HG03139 (cell line): Measurements from ENCODE around the gene LRRC4B.
"Not testable (repeated sequence)": the region's sequence is repeated elsewhere in the genome, so short reads cannot be mapped to it uniquely, and the experiment has no call there.

Experiments used
- ATAC-seq: cut with Tn5 transposase; IDR thresholded peaks from one replicate; pipeline ENCODE4 v1.9.1; 2021; ENCODE audit not compliant: unreplicated experiment

LRRC4B gene, protein sequence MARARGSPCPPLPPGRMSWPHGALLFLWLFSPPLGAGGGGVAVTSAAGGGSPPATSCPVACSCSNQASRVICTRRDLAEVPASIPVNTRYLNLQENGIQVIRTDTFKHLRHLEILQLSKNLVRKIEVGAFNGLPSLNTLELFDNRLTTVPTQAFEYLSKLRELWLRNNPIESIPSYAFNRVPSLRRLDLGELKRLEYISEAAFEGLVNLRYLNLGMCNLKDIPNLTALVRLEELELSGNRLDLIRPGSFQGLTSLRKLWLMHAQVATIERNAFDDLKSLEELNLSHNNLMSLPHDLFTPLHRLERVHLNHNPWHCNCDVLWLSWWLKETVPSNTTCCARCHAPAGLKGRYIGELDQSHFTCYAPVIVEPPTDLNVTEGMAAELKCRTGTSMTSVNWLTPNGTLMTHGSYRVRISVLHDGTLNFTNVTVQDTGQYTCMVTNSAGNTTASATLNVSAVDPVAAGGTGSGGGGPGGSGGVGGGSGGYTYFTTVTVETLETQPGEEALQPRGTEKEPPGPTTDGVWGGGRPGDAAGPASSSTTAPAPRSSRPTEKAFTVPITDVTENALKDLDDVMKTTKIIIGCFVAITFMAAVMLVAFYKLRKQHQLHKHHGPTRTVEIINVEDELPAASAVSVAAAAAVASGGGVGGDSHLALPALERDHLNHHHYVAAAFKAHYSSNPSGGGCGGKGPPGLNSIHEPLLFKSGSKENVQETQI

DNA sequence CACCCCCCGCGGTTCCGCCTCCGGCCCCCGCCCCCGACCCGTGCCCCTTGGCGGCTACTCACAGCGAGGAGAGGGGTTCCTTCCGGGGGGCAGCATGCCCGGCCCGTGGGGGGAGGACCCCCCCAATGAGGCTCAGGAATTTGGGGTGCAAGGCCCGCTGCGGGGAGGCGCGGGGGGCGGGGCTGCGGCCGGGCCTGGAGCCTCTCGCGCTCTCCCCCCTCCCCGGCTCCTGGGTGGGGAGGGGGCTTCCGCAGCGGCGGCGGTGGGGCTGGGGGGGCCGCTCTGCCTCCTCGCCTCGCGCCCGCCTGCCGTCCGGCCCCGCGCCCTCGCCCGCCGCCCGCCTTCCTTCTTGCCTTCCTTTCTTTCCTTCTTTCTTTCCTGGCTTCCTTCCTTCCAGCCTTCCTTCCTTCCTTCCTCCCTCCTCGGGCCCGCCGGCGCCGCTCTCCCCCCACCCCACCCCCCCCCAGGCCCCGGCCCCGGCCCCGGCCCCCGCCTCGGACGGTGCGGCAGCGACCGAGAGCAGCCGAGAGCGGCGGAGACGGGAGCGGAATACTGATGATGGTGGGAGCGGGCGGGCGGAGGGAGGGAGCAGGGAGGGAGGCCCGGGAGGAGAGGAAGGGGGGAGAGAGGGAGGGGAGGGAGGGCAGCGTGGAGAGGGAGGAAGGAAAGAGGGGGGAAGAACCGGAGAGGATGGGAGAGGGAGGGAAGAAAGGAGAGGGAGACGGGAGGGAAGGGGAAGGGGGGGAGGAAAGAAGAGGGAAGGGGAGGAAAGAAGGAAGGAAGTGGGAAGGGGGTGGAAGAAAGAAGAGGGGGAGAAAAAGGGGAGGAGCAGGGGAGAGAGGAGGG is at the start of gene LRRC4B:
LRRC4B (minus strand) TSS at position 554 of the 846 bp plus-strand sequence. CDS start 19,597 bp downstream, outside the sequence.
- no peak for ATAC-seq

DNA sequence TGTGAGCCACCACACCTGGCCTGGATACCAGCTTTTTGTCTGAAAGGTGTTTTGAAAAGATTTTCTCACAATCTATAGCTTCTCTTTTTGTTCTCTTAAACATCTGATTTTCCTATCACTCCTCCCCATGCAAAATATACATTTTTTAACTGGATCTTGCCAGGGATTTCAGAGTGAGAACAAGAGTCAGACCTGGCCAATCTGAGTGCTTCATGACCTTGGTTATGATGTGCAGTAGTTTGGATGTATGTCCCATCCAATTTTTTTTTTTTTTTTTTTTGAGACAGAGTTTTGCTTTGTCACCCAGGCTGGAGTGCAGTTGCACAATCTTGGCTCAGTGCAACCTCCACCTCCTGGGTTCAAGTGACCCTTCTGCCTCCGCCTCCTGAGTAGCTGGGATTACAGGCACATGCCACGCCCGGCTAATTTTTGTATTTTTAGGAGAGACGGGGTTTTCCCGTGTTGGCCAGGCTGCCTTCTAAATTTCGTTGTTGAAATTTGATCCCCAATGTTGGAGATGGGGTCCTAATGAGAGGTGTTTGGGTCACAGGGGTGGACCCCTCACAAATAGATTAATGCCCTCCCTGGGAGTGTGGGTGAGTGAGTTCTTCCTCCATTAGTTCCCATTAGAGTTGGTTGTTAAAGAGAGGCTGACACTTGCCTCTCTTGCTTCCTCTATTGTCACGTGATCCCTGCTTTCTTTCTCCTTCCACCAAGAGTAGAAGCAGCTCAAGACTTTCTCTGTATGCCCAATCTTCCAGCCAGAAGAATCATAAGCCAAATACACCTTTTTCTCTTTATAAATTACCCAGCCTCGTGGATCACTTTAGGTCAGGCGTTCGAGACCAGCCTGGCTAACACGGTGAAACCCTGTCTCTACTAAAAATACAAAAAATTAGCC is 44.5 kb upstream of the LRRC4B start:
- ATAC-seq: not testable (repeated sequence)

DNA sequence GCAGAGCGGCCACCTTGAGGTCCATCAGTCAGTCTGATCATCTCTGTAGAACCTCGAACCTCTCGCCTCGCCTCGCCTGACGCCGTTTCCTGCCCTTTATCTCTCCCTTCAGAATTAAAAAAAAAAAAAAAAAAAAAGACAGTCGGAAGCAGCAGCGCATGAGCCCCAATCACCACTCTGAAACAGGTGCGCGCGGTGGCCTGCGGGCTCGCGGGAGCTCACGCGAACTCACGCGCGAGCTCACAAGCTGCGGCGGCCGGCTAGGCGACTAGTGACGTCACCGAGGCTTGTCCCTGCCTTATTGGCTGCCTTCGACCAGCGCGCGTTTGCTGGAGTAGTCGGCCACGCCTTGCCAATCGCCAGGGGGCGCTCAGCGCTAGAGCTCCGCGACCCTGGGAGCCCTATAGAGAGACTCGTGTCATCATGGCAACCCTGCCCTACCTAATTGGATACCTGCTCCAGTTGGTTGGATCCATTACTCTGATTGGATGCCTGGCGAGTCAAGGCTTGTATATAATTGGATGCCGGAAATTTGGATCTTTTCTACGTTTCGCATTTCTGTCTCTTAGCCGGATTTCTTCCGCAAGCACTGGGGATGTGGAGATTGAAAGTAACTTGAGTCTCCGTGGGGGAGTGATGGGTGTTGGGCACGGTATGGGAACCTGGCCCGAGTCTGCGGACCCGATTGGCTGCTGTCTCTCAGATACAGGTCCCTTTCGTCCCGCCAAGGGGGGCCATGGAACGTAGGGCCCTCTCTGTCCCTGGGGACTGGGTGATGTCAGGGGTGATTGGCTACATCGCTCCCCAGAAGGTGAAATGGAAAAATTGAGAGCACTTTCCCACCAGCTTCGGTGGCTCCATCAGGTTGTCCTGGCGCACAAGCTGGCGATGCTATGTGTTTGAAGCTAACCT is 39.9 kb upstream of the LRRC4B start:
- no peak for ATAC-seq

DNA sequence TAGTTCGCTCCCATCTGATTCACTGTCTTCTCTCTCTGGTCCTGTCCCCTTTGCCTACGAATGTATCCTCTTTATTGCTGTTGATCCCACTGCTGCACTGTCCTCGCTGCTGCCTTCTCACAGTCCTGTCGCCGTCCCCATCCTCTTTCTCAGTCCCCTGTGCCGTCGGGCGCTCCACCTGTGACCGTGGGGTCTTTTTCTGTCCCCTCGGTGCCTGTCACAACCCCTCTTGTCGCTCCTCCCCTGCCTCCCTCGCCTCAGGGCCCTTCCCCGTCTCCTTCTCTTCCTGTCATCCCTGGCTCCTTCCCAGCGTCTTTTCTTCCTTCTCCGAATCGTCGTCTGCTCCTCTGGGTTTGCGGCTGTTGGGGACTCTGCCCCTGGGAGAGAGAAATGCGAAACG is 39.2 kb upstream of the LRRC4B start:
- ATAC-seq: no peak

DNA sequence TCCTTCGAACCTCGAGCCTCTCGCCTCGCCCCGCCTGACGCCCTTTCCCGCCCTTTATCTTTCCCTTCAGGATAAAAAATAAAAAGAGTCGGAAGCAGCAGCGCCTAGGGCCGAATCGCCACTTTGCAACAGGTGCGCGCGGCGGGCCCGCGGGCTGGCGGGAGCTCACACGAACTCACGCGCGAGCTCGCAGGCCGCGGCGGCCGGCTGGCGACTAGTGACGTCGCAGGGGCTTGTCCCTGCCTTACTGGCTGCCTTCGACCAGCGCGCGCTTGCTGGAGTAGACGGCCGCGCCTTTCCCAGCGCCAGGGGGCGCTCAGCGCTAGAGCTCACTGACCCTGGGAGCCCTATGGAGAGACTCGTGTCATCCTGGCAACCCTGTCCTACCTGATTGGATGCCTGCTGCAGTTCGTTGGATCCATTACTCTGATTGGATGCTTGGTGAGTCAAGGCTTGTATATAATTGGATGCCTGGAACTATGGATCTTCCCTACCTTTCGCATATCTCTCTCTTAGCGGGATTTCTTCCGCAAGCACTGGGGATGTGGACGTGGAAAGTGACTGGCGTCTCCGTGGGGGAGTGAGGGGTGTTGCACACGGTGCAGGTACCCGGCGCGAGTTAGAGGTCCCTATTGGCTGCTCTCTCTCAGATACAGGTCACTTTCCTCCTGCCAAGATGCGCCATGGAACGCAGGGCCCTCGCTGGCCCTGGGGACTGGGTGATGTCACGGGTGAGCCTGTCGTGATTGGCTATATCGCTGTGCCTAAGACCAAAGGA is 38.0 kb upstream of the LRRC4B start:
- not testable (repeated sequence) for ATAC-seq

DNA sequence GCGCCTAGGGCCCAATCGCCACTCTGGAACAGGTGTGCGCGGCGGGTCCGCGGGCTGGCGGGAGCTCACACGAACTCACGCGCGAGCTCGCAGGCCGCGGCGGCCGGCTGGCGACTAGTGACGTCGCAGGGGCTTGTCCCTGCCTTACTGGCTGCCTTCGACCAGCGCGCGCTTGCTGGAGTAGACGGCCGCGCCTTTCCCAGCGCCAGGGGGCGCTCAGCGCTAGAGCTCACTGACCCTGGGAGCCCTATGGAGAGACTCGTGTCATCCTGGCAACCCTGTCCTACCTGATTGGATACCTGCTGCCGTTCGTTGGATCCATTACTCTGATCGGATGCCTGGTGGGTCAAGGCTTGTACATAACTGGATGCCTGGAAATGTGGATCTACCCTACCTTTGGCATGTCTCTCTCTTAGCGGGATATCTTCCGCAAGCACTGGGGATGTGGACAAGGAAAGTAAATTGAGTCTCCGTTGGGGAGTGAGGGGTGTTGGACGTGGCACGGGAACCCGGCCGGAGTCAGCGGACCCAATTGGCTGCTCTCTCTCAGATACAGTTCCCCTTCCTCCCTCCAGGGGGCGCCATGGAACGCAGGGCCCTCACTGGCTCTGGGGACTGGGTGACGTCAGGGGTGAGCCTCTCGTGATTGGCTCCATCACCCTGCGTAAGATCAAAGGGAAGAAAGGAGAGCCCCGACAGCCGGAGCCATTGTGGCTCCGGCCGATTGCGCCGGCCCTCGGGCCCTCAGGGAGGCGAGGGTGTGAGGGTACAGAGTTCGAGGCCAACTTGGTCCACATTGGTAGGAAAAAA is 36.2 kb upstream of the LRRC4B start:
- not testable (repeated sequence) for ATAC-seq

DNA sequence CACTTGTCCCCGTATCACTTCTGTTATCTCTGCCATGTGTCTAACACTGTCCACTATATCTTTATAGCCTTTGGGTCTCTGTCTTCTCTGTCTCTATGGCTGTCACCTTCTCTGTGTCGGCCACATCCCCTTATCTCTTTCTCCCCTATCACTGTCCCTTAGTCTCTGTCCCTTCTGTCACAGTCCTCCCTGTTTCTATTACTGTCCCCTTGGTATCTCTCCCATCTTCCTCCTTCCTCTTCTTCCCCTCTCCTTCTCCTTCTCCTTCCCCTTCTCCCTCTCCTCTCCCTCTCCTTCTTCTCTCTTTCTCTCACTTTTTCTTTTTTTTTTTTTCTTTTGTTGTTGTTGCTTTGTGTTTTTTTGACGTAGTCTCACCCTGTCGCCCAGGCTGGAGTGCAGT is 34.7 kb upstream of the LRRC4B start:
- no peak for ATAC-seq

DNA sequence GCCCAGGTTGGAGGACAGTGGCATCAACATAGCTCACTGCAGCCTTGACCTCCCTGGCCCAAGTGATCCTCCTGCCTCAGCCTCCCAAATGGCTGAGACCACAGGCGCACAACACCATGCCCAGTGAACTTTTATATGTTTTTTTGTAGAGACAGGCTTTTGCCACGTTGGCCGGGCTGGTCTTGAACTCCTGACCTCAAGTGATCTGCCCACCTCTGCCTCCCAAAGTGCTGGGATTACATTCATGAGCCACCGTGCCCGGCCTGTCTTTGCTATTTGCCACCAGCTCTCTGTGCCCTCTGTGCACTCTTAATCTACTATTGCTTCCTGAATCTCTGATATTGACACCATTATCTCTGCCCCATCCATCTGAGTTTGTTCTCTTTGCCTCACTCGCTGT is 34.3 kb upstream of the LRRC4B start:
- ATAC-seq: no peak

DNA sequence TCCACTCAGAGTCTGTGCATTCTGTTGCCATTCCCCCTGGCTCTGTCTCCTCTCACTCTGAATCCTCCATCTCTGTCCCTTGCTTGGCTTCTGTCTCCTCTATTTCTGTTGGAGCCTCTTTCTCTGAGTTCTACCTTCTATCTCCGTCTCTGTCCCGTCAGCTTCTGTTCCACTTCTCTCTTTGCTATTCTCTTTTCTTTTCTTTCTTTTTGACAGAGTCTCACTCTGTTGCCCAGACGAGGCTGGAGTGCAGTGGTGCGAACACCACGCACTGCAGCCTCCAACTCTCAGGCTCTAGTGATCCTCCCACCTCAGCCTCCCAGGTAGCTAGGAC is 33.8 kb upstream of the LRRC4B start:
- ATAC-seq: no peak

DNA sequence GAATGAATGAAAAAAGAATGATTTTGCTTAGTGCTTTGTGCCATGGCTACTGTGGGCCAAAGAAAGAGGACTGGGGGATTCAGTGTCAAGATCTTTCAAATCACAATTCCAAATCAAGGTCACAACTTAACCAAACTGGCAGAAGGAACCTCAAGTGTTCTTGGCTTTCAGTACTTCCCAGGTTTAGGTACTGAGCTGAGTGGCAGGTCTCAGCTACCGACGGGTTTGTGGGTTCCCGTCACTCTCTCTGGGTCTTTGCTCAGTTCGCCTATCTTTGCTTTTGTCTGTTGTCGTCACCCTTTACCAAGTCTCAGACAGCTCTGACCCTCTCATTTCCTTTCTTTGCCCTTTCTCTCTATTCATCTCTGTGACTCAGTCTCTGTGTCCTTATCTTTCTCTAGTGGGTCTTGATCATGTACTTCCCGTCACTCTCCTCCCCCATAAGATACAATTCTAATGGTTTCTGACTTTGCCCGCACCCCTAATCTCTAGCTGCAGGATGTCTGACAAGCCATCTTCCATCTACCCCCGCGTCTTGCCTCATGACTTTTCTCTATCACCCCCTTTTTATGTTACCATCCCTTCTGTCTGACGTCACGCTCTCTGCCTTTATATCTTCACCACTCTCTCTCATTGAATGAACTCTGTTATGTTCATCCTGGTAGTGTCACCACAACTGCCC is 33.3 kb upstream of the LRRC4B start:
- ATAC-seq: no peak

DNA sequence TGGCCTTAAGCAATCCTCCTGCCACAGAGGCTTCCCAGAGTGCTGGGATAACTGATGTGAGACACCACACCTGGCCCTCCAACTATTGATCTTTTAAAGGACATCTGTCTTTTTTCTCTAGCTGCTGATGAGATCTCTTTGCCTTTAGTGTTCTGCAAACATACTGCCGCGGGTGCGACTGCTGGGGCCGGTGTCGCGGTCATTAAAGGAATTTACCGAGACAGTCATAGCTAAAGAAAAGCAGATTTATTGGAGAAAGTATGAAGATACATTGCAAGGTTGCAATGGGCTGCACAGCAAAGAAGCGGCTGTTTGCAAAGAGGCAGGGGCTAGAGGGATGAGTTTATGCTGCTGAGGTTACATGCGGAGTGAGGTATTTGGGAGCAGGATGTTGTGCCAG is 31.2 kb upstream of the LRRC4B start:
- no peak for ATAC-seq

DNA sequence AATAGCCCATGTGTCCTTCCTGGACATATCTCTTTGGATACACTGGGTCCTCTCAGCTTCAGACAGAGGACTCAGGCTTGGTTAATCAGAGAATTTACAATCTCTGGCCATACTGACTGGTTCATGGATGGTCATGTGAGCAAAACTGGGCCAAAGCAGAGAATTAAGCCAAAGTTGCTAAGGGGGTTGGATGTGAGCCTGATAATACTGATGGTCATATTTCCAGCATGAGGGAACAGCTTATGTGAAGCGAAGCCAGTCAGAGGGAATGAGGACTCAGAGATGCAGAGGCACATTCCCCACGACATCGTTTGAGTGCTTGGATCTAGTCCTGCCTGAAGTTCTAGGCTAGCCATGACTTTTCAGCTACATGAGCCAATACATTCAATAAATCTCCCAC is 22.0 kb upstream of the LRRC4B start:
- no peak for ATAC-seq

DNA sequence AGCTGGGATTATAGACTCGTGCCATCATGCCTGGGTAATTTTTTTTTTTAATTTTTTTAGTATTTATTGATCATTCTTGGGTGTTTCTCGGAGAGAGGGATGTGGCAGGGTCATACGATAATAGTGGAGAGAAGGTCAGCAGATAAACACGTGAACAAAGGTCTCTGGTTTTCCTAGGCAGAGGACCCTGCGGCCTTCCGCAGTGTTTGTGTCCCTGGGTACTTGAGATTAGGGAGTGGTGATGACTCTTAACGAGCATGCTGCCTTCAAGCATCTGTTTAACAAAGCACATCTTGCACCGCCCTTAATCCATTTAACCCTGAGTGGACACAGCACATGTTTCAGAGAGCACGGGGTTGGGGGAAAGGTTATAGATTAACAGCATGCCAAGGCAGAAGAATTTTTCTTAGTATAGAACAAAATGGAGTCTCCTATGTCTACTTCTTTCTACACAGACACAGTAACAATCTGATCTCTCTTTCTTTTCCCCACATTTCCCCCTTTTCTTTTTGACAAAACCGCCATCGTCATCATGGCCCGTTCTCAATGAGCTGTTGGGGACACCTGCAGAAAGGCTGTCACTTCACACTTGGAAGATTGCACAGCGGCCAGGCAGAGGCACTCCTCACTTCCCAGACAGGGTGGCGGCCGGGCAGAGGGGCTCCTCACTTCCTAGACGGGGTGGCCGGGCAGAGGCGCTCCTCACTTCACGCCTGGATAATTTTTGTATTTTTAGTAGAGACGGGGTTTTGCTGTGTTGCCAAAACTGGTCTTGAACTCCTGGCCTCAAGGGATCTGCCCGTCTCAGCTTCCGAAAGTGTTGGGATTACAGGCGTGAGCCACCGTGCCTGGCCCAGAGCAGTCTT is 13.8 kb upstream of the LRRC4B start:
- not testable (repeated sequence) for ATAC-seq

DNA sequence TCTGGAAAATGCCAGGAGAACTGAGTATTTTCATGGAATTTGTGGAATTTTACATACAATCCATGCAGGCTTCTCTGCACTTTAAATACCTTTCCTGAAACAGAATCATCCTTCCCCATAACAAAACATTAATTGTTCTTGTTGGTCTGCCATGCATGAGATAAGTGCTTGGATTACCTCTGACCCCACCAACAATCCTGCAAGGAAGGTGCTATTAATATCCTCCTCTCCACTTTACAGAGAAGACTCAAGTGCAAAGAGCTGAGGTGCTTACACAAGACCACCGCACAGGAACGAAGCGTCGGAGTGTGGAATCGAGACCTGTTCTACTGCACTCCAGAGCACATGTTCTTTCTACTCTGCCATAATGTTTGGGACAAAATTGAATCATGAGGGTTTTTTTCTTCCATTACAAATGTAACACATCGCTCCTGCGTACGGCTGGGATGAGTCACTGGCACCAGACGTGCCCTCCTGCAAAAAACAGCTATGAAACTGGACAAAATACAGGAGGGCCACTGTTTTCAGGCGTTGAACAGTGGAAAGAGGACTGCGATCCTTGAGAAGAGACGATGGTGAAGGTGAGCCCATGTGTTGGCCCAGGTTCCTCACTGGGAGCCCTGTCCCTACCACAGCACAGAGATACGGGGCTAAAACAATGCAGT is 12.9 kb upstream of the LRRC4B start:
- ATAC-seq: no peak

DNA sequence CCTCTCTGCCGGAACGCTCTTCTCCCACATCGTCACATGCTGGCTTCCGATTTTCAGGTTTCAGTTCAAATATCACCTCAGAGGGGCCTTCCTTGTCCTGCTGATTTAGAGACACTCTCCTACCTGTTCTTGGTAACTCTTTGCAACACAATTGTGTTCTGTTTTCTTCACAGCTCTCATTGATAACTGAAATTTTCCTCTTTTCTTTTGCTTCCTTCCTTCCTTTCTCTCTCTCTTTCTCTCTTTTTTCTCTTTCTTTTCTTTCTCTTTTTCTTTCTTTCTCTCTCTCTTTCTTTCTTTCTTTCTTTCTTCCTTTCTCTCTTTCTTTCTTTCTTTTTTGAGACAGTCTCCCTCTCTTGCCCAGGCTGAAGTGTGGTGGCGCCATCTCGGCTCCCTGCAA is 12.0 kb upstream of the LRRC4B start:
- ATAC-seq: no peak

DNA sequence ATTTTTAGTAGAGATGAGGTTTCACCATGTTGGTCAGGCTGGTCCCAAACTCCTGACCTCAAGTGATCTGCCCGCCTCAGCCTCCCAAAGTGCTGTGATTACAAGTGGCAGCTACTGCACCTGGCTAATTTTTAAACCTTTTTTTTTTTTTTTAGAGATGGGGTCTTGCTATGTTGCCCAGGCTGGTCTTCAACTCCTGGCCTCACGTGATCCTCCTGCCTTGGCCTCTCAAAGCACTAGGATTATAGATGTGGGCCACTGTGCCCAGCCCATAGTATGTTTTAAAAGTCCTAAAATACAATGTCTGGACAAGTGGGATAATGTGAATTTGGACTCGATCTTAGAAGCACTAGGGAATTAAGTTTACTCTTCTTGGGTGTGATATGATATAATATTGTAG is 8.5 kb upstream of the LRRC4B start:
- ATAC-seq: not testable (repeated sequence)
